GM19324 (cell line): ENCODE results near the gene HDAC8.

Experiments
- ATAC-seq: cut with Tn5 transposase; IDR thresholded peaks from one replicate; pipeline ENCODE4 v1.9.1; 2021; ENCODE audit warnings: mild to moderate bottlenecking, moderate library complexity; ENCODE audit not compliant: unreplicated experiment, low FRiP score

The HDAC8 gene

GRCh38 chrX:72304877-72305276 is 267.8 kb downstream of the HDAC8 start:
- ATAC-seq: no peak

GRCh38 chrX:72301781-72302180 is 270.9 kb downstream of the HDAC8 start:
- ATAC-seq: no peak

GRCh38 chrX:72299891-72300630 is 272.6 kb downstream of the HDAC8 start:
- ATAC-seq: no peak

GRCh38 chrX:72297953-72298730 is 274.5 kb downstream of the HDAC8 start:
- no peak for ATAC-seq

- no peak for ATAC-seq
These were observed 275.7 kb downstream of the HDAC8 start for GRCh38 chrX:72296991-72297390.

GRCh38 chrX:72295745-72296144 is 276.9 kb downstream of the HDAC8 start:
- no peak for ATAC-seq

- no peak for ATAC-seq
These were observed 278.1 kb downstream of the HDAC8 start for GRCh38 chrX:72294497-72294896.

- no peak for ATAC-seq
These were observed 290.3 kb downstream of the HDAC8 start for GRCh38 chrX:72282302-72282701.

- no peak for ATAC-seq
These were observed 292.3 kb downstream of the HDAC8 start for GRCh38 chrX:72280321-72280845.
